SKM-1 treated with dmso at 0.1 percent for 144 hours (cell line): ENCODE measurements around the gene FGFR2.

Experiments
- DNase-seq: peaks from one replicate; lab custom pipeline; 2025; ENCODE audit not compliant: unreplicated experiment; lab: John Stamatoyannopoulos, UW

FGFR2 gene

GRCh38 chr10:121497513-121498470, 100.5 kb downstream of the FGFR2 start:
- no peak for DNase-seq

DNA sequence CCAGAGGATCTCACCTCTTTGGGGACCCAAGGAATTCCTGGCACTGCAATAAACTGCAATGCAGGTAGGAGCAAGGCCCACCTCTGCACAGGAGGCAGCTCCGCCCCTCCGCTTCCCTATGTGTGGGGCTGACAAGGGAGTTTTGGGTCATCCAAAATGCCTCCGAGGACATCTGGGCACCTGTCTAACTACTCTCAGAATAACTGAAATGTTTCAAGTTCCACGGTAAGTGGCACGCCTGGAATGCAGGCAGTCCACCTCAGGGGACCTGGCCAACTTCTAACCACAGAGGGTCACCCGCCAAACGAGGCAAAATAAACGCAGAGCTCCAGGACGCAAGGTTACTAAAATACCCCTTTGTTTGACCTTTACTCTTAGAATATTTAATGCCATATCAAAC, 102.5 kb downstream of the FGFR2 start:
- no peak for DNase-seq

DNA sequence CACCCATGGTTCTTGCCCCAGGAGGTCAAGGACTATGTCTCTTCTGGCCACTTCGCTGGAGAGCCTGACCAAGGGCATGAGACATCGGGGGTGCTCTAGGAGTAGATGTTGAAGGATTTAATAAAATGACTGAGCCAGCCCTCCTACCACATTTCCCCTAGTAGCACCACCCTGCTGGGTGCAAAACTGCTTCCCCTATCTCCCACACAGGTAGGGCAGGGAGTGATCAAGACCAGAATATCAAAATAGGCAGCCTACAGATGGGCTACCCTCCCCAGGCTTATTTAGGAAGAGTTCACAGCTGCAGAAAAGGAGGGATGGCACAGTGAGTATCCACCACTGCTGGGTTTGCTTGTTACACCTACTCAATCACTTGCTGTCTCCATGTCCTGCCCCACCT, 103.9 kb downstream of the FGFR2 start:
- no peak for DNase-seq

GRCh38 chr10:121493521-121493920, 104.7 kb downstream of the FGFR2 start:
- DNase-seq: no peak

GRCh38 chr10:121490871-121491519, 107.2 kb downstream of the FGFR2 start:
- DNase-seq: no peak

GRCh38 chr10:121485436-121486139, 112.7 kb downstream of the FGFR2 start:
- DNase-seq: no peak

- no peak for DNase-seq
These were observed 113.4 kb downstream of the FGFR2 start for GRCh38 chr10:121484816-121485215.

DNA sequence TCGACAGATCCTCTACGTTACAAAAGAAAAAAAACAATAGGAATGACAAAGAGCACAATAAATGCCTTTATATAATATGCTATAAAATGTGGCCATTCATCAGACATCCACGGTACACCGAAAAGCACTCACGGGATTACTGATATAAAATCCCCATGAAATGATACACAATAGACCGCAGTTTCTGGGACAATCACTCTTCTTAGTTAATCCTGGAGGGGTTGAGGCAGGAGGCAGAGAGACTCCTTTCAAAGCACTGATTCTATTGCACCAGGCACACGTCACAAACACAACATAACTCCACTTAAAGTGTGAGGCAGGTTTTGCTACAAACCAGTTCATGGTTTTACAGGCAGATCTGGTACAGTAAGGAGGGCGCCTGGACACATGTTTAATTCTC, 113.8 kb downstream of the FGFR2 start:
- no peak for DNase-seq

GRCh38 chr10:121481180-121481579, 117.1 kb downstream of the FGFR2 start:
- DNase-seq: no peak

DNA sequence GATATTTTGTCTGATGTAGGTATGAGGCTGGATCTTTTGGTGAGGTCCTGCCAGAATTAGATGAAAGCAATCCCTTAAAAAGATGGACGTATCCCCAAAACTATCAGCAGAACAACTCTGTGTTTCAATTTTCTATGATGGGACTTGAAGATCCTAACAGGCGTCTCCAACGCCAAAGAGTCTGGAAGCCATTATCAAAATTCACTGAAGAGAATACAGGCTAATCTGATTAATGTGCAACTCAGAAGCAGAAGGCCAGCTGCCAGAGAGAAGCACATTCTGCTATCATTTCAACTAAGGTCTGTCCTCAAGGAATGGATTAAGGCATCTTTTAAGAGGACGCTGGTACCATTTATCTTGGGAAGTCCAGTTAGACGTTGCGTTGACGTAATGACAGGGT, 119.7 kb downstream of the FGFR2 start:
- DNase-seq: no peak

GRCh38 chr10:121469797-121470606, 128.2 kb downstream of the FGFR2 start:
- DNase-seq: no peak

GRCh38 chr10:121468726-121469125, 129.5 kb downstream of the FGFR2 start:
- no peak for DNase-seq

DNA sequence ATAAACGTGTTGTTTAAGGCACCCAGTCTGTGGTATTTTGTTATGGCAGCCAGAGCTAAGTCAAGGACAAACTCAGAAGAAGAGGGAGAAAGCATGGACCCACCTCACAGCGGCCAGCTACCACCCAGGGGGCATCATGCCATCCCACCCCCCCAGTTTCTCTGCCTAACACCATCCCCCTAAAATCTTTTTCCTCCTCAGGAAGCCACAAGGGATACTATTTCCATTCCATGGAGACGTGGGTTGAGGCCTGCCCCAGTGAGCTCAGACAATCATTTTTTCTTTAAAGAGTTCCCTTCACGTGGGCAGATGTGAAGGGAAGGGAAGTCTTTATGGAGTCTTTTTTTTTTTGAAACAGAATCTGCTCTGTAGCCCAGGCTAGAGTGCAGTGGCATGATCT, 131.8 kb downstream of the FGFR2 start:
- no peak for DNase-seq

- DNase-seq: no peak
These were observed 133.0 kb downstream of the FGFR2 start for GRCh38 chr10:121465215-121465614.

DNA sequence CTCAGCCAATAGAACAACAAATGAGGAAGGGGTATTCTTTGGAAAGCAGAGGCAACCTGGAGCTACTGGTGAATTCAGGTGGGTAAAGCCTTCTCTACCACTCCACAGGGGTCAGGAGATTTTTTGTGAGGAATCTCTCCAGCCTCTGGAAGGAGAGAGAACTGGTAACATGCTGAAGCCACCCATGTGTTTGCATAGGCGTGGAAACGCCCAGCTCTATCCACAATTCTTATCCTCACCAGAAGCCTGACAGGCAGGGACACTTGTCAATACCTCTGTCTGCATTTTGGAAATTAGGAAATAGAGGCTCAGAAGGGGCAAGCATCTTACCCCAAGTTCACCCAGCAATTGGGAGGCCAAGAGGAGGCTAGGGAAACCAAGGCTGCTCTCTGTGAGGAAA, 133.7 kb downstream of the FGFR2 start:
- no peak for DNase-seq

DNA sequence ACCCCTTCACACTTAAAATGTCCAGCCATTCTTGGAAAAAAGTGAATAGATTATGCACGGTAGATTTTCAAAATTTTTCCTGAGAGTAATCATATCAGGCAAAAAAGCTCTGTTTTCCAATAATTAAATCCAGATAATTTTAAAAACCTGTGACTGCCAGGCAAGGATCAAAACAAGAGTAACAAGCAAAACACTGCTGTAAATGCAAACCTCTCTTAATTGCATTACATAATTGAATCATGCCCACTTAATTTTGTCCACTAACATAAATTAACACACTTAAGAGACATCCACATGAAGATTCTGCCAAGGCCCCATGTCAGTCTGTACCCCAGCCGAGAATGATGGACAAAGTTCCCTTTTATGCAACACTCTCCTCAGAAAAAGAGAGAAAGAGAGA, 135.3 kb downstream of the FGFR2 start:
- DNase-seq: no peak

DNA sequence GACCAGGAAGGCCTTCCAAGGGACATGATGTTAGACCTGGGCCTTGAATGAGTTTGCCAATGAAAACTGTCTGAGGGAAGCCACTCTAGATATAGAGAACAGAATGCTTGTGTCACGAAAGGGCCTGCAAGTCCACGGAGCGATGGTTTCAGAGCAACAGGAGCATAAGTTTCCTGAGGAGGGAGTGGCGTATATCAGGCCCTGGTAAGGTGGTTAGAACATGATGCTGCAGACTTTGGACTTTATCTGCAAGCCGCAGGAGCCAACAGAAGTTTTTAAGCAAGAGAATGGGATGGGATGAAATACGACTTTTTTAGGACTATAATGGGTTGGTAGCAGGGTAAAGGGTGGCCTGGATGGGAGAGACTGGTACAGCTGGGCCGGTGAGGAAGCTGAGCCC, 136.0 kb downstream of the FGFR2 start:
- DNase-seq: no peak

- no peak for DNase-seq
These were observed 136.9 kb downstream of the FGFR2 start for GRCh38 chr10:121461307-121461706.

- no peak for DNase-seq
These were observed 137.5 kb downstream of the FGFR2 start for GRCh38 chr10:121460733-121461132.

DNA sequence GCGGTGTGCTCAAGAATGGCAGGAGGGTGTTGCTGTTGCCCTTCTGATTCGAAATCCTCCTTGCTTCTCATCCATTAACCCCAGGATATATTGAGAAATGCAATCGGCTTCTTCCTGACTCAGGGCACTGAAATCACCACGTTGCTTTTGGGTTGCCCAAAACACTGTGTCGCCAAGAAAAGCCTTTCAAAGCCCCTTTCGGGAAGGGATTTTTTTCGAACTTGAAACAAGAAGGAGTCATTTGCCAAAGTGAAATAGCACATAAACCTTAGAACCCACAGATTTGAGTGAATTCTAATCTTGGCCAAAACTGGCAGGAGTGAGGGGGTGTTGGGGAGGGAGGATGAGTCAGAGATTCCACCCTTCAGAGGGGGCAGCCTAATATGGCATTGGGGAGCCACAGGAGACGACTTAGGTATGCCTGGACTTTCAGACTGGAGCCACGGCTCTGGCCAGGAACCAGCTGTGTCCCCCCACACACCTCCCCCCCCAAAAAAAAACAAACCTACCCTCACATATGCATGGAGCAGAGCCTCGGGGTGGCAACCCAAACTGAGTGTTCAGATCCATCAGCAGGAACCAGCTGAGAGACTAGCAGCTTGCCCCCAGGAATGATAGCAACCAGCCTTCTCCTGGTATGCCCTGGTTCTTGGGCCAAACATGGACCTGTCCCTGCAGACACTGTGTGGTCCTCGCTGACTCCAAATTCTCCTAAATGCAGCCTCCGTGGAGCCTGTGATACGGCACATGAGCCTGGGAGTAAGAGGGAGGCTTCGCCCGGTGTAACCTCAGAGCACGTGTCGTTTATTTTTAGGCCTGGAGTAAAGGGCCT, 138.4 kb downstream of the FGFR2 start:
- DNase-seq: no peak
